ENCODE results near the gene CLCA1.

CLCA1 gene

GRCh38 chr1:86466109-86466844 lies 2.5 kb upstream of the CLCA1 start:
- DNase-seq = no peak

GRCh38 chr1:86466986-86467385 lies 1.7 kb upstream of the CLCA1 start:
- DNase-seq = no peak

- no peak for DNase-seq
These were observed 2.1 kb downstream of the CLCA1 start for GRCh38 chr1:86470859-86471258.

- DNase-seq = no peak
These were observed 2.6 kb downstream of the CLCA1 start for GRCh38 chr1:86471291-86471690.

GRCh38 chr1:86472152-86472551 lies 3.4 kb downstream of the CLCA1 start:
- no peak for DNase-seq

GRCh38 chr1:86472767-86473166 lies 4.0 kb downstream of the CLCA1 start:
- no peak for DNase-seq

- DNase-seq = no peak
These were observed 8.5 kb downstream of the CLCA1 start for GRCh38 chr1:86477256-86477655.

- no peak for DNase-seq
These were observed 9.0 kb downstream of the CLCA1 start for GRCh38 chr1:86477682-86478081.

- no peak for DNase-seq
These were observed 9.9 kb downstream of the CLCA1 start for GRCh38 chr1:86478416-86479156.

- DNase-seq = no peak
These were observed 13.2 kb downstream of the CLCA1 start for GRCh38 chr1:86481966-86482365.

- no peak for DNase-seq
These were observed 18.5 kb downstream of the CLCA1 start for GRCh38 chr1:86487131-86487810.

- no peak for DNase-seq
These were observed 19.0 kb downstream of the CLCA1 start for GRCh38 chr1:86487811-86488141.

GRCh38 chr1:86489242-86489878 lies 20.6 kb downstream of the CLCA1 start:
- DNase-seq = no peak

GRCh38 chr1:86491171-86491950 lies 22.6 kb downstream of the CLCA1 start:
- no peak for DNase-seq

GRCh38 chr1:86498281-86498680 lies 29.6 kb downstream of the CLCA1 start:
- DNase-seq = no peak

GRCh38 chr1:86499987-86500593 lies 31.4 kb downstream of the CLCA1 start:
- peak; percentile 69 to 72 for DNase-seq

GRCh38 chr1:86500714-86501113 lies 32.0 kb downstream of the CLCA1 start:
- no peak for DNase-seq

- DNase-seq = peak in 1 of 2 experiments; percentile 7
These were observed 33.5 kb downstream of the CLCA1 start for GRCh38 chr1:86502125-86502646.

- DNase-seq = no peak
These were observed 34.1 kb downstream of the CLCA1 start for GRCh38 chr1:86502721-86503405.

GRCh38 chr1:86503406-86504136 lies 34.8 kb downstream of the CLCA1 start:
- DNase-seq = no peak

- no peak for DNase-seq
These were observed 35.4 kb downstream of the CLCA1 start for GRCh38 chr1:86504137-86504479.
